GM12892 (cell line): ENCODE results near the gene FARP1.

Experiments used
- POLR2A ChIP-seq: IDR thresholded peaks from 2 replicates; pipeline ENCODE4 v1.6.1; 2011; ENCODE audit warnings: low read depth, low read length, control low read depth
- POLR2AphosphoS5 ChIP-seq: IDR thresholded peaks from 2 replicates; pipeline ENCODE4 v1.6.1; 2011; ENCODE audit warnings: low read depth, low read length, control low read depth
- TAF1 ChIP-seq: IDR thresholded peaks from 2 replicates; pipeline ENCODE4 v1.6.1; 2011; ENCODE audit warnings: low read depth, mild to moderate bottlenecking, control low read depth, low read length, borderline replicate concordance

DNA sequence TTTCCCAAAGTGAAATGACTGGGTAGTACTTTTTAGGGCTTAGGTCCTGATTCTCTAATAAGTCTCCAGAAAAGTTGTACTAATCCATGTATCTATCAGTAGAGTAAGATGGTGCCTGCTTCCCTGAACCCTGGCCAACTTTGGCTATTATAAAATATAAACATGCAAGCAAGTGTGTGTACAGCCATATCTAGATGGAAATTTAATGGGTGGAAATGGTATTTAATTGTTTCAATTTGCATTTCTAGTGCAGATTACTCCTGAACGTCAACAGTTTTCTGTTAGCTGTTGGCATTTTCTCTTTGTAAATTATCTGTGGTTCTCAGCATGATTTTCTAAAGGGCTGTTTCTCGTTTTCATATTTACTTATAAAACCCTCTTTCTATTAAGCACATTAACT lies 221.3 kb downstream of the FARP1 start:
- TF ChIP-seq TAF1 (no peak), POLR2A (no peak), POLR2AphosphoS5 (no peak)
